Raji (cell line): ENCODE data around the gene SLC23A1.

ENCODE experiments used
- POLR2A ChIP-seq: IDR thresholded peaks from 2 replicates; pipeline ENCODE4 v1.6.1; 2011; ENCODE audit warnings: low read depth, low read length, control low read depth; ENCODE audit not compliant: insufficient read depth

The SLC23A1 gene

DNA sequence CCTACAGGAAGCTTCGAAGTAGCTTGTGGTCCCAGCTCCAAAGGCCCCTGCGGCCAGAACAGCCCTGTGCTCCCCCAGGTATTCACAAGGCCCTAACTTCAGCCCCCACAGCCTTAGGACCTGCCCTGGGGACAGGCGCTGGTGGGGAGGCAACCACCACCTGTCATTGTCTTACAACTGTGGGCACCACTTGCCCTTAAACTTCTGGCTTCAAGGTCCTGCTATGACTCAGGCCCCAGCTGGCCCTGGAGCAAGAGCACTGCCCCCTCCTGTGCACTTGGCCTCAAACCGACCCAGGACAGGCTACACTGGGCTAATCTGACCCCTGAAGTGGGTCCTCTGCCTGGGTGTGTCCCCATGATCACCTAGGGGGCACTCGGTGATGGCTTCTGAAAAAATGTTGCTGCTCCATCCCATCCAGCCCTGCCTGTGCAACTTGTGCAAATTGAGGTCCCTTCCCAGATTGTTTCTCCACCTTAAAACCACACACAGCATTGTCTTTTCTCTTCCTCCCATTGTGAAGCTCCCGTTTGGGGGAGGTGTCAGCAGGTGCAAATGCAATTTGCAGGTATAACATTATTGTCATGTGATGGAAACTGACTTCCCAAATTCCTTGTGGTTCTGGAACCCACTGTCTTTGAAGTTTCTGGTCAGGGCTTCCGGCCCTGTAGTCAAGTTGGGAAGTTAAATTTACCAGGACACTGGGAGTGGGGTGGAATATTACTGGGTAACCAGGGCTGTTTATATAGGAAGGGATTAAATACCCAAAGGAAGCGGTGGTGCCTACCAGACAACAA lies 12.9 kb upstream of the SLC23A1 start:
- TF ChIP-seq POLR2A, result peak; percentile 11; the same call in 1 of the 2 replicates

DNA sequence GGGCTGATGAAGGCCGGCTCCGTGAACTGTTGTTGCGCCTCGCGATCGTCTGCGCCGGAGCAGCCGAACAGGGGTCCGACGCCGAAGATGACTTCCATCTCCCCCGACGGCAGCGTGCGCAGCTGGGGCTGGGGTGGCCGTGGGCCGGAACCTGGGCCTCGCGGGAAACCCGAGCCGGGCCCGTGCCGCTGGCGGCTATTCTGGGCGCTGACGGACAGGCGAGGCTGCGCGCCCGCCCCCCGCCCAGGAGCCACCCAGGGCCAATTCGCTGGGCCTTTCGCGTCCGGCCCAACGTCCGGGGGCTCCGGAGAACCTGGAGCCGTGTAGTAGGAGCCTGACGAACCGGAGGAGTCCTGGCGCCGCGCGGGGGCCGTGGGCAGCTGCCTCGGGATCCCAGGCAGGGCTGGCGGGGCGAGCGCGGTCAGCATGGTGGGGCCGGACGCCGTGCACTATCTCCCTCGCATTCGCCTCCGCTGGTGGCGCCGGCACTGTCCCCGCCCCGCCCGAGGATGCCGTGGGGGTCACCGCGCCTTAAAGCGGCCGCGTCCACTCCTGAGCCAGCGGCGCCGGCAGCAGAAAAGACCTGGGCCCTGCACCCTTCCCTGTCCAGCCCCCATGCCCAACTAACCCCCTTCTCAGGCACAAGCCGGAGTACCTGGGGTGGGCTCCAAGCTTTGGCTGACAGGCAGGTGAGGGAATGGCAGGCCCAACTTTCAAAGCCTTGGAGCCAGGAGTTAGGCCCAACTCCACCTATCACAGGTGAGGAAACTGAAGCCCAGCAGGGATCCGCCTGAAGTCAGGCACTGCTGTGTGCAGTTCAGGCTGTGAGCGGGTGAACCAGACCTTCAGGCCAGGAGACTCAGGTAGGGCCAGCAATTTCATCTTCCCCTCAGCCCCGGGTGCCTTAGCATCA lies 11.8 kb upstream of the SLC23A1 start, which contains the start of gene PROB1:
TSS of gene PROB1 (minus strand) at position 451 of the 913 bp plus-strand sequence. CDS start at position 428, 23 bp downstream.
- TF ChIP-seq POLR2A, result 0 out of 2 replicates have a peak, but pooled peaks have one; percentile 16

- peak; percentile 23; the same call in 1 of the 2 replicates for TF ChIP-seq POLR2A
Observed at GRCh38 chr5:139394123-139394653, 11.1 kb upstream of the SLC23A1 start.

DNA sequence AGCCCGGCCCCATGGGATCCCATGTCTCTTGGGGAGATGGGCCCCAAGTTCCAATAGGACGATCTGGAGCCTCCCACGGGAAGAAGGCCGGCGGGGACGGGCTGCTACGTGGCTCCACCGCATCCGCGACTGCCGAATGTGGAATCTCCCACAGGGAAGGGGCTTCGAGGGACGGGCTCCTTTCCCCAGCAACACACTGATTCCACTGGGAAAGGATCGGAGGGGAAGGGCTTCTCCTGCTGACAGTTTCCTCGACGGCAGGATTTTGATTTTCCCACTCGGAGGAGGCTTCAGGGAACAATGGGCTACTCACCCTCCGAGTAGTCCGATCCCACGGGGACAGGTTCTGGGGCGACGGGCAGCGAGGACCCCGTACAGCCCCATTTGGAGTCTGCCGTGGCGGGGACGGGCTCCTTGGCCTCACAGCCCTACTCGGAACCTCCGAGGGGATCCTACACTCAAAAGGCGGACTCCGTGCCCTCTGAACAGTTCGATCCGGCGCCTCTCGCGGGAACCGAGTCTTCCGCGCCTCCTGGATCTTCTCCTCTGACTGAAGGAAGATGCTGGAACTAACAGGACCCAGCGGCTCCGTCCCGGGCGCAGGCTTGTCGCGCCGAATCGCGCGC lies 10.5 kb upstream of the SLC23A1 start:
- no peak for TF ChIP-seq POLR2A

DNA sequence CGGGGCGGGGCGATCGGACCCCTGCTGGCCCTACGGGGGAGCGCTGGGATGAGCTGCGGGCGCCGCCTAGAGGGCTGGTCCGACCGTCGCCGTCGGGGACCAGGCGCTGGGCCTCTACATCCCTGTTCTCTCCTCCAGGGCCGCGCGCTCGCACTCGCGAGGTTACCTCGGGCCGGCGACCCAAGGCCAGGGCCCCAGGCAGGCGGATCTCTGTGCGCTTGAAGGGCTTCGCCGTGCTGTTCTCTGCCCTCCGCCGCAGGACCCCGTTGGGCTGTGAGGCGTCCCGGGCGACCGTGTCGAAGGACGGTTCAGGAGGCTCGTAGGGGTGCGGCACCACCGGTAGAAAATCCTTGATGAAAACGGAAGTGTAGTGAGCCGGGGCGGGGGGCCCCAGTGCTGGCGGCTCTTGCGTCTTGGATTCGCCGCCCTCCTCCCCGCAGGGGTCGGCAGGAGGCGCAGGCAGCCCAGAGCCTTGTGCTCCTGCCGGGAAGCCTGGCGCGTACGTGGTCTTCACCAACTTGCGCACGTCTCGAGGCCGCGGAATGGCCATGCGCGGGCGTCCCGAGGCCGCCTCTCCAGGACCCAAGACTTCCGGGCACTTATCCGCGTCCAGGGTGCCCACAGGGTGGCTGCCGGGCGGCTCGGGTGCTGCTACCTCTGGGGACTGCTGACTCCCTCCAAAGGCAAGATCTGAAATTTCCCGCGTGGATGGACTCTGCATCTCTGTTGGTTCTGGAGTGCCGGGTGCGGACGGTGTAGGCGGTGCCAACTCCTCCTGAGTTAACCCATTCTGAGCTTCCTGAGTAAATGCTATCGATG lies 9.8 kb upstream of the SLC23A1 start:
- peak; percentile 46 for TF ChIP-seq POLR2A

DNA sequence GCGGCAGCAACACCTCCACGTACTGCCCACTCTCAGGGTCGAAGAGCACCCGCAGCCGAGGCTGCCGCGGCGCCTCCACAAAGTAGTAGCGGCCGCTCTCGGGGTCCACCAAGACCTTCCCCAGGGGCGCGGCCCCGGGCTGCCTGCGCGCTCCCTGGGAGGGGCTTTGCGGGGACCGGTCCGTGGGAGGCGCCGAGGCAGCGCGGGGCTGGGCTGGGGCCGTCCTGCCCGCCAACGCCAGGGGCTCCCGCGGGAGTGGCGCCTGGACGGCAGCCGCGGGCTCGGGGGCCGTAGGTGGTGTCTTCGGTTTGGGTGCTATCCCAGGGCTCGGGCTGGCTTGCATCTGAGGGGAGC lies 9.2 kb upstream of the SLC23A1 start:
- peak; percentile 46; the same call in 1 of the 2 replicates for TF ChIP-seq POLR2A

DNA sequence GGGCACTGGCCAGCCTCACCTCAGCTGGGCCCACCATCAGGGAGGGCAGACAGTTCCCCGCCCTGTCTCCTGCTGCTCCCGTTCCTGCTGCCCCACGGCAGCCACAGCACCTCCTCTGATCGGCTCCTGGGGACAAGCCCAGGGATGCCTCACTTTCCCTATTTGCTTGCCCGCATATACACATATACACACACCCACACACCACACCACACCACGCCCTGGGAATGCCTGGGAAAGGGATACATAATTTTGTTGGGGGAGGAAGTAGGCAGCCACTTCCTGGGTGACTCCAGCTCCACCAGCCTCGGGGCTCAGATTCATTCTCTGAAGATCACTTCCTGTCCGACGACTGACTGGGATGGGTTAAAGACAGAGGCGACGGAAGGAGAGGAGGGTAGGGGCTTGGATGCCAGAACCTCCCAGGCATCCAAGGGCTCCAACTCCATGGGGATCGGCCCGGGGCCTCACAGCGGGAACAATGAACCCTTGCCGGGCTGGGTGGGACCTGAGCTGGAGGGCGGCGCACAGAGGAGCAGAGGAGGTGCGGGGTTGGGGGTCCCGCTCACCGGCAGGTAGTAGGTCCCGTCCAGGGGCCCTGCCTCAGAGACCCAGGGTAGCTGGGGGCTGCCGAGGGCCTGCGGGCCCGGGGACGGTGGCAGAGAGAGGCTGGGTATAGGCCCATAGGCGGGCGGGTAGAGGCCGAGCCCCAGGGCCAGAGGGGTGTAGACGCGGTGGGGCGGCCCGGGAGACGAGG lies 8.7 kb upstream of the SLC23A1 start:
- peak; percentile 53 for TF ChIP-seq POLR2A

- TF ChIP-seq POLR2A, result 0 out of 2 replicates have a peak, but pooled peaks have one; percentile 4
Observed at GRCh38 chr5:139390639-139391569, 7.8 kb upstream of the SLC23A1 start.

- peak; percentile 100 for TF ChIP-seq POLR2A
Observed at GRCh38 chr5:139389701-139390638, 6.9 kb upstream of the SLC23A1 start, which contains the start of gene MZB1. MZB1 (minus strand) TSS chr5:139389913; CDS start chr5:139389856, 57 bp downstream.

GRCh38 chr5:139388198-139388821 lies 5.2 kb upstream of the SLC23A1 start:
- peak; percentile 33; the same call in 1 of the 2 replicates for TF ChIP-seq POLR2A
